K562 (cell line): ENCODE results near the gene IRAK3. TPM values are rescaled to one million over a fixed set of nuclear protein-coding genes. Genes with fewer than 3 reads are reported as not detected.

Experiments used
- FOXP4 ChIP-seq: sonication (generic); formaldehyde crosslinking; IDR thresholded peaks from 2 replicates; pipeline ENCODE4 v1.8.0; 2022; ENCODE audit warnings: mild to moderate bottlenecking, missing genetic modification reagents, borderline replicate concordance
- HES1 ChIP-seq: fragments of 450-650 bp; IDR thresholded peaks from 2 replicates; pipeline ENCODE4 v1.6.1; 2016; ENCODE audit warnings: low read depth, mild to moderate bottlenecking, moderate library complexity
- JUN ChIP-seq, 2 experiments: sonication (generic) in 1 of 2; formaldehyde crosslinking in 1 of 2; IDR thresholded peaks; 2 replicates each; pipeline versions ENCODE4 v1.6.1 to v1.8.0; 2012 to 2022; ENCODE audit warnings: borderline replicate concordance in 2 of 2, mild to moderate bottlenecking in 2 of 2, improper control_type of control experiment in 1 of 2, low read depth in 1 of 2, low read length in 1 of 2, missing genetic modification reagents in 1 of 2
- KDM1A ChIP-seq, 2 experiments: fragments of 450-650 bp; IDR thresholded peaks; 2 replicates each; pipeline ENCODE4 v1.6.1; 2016; ENCODE audit warnings: mild to moderate bottlenecking in 2 of 2
- SNRNP70 ChIP-seq: fragments of 200-400 bp; formaldehyde crosslinking; optimal IDR thresholded peaks from 2 replicates; pipeline ENCODE3; 2017; ENCODE audit warnings: low read depth, low read length
- SP2 ChIP-seq: IDR thresholded peaks from 2 replicates; pipeline ENCODE4 v1.6.1; 2011; ENCODE audit warnings: mild to moderate bottlenecking, low read depth, low read length, moderate library complexity; ENCODE audit not compliant: poor library complexity, severe bottlenecking; ENCODE audit errors: extremely low read depth
- TRIM28 ChIP-seq: fragments of 450-650 bp; IDR thresholded peaks from 2 replicates; pipeline ENCODE4 v1.6.1; 2017
- polyA plus RNA-seq, 8 experiments: library from polyadenylated mRNA; depleted of rRNA in 4 of 8; stranded (reverse) in 5 of 8; unstranded in 3 of 8; fragments of >200 nt; fragmentation: Nextera tagmentation in 2 of 8; fragmentation: Illumina TruSeq in 1 of 8; extraction: Ambion mirVana in 2 of 8; extraction: Trizol in 1 of 8; gene quantifications; 2 replicates each; pipeline versions ENCODE4 v1.2.1 to v1.2.3, GENCODE V29; 2011 to 2014; ENCODE audit warnings: inconsistent platforms in 1 of 8, missing spikeins in 1 of 8
- total RNA-seq, 7 experiments: library from RNA; depleted of rRNA in 6 of 7; stranded (reverse); fragments of >200 nt in 6 of 7; fragmentation: Illumina TruSeq in 2 of 7; extraction: Trizol in 2 of 7; gene quantifications; 2 replicates each; pipeline versions ENCODE4 v1.2.1 to v1.2.3, GENCODE V29; 2011 to 2021; ENCODE audit warnings: low replicate concordance in 1 of 7

The IRAK3 gene
- total and polyA plus RNA-seq, 9 of the 15 experiments (the other 6 are each of a cell fraction or from before 2014, with no cell fraction given), result 0.06 to 0.09 (median 0.07) TPM; not detected in 6

DNA sequence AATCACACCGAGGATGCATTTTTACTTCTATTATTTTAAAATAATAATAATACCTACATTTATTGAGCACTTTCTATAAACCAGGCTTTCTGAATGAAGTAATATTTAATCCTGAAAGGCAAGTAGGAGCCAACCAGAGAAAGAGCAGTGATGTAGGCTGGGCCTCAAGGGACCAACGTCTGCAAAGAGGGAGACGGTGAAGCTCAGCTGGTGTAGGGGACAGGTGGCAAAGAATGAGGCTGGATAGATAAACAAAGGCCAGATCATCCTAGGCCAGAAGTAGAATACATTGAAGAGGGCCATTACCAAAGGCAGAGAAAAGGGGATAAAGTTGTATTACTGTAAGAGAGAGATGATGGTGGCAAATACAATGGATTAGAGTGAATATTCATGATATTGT lies 18.4 kb upstream of the IRAK3 start (continued):
- no peak for TF ChIP-seq HES1
- TF ChIP-seq KDM1A (IDR thresholded peaks at IDR 0.05), result no peak
- no peak for TF ChIP-seq FOXP4 (CRISPR knock-in tag)
- TF ChIP-seq SP2, result no peak
- no peak for TF ChIP-seq JUN (IDR thresholded peaks at IDR 0.05; ENCODE audit: borderline replicate concordance, low read depth, low read length)
- TF ChIP-seq JUN (CRISPR knock-in tag; IDR thresholded peaks at IDR 0.05; ENCODE audit: borderline replicate concordance), result no peak
- no peak for TF ChIP-seq SNRNP70
- no peak for TF ChIP-seq TRIM28
